ENCODE measurements around the gene ICE1.
"Not testable (repeated sequence)": the region's sequence is repeated elsewhere in the genome, so short reads cannot be mapped to it uniquely, and the experiment has no call there.

ICE1 gene

GRCh38 chr5:5451863-5452262, 29.4 kb downstream of the ICE1 start:
- no peak for FAIRE-seq

- no peak for FAIRE-seq
Observed at GRCh38 chr5:5453131-5453530, 30.7 kb downstream of the ICE1 start.

- no peak for FAIRE-seq
Observed at GRCh38 chr5:5454391-5454790, 31.9 kb downstream of the ICE1 start.

- no peak for FAIRE-seq
Observed at GRCh38 chr5:5456858-5457257, 34.4 kb downstream of the ICE1 start.

- FAIRE-seq: no peak
Observed at GRCh38 chr5:5460311-5460710, 37.8 kb downstream of the ICE1 start.

- no peak for FAIRE-seq
Observed at GRCh38 chr5:5461012-5461411, 38.5 kb downstream of the ICE1 start.

- no peak for FAIRE-seq
Observed at GRCh38 chr5:5464036-5464715, 41.7 kb downstream of the ICE1 start.

- no peak for FAIRE-seq
Observed at GRCh38 chr5:5466227-5466626, 43.8 kb downstream of the ICE1 start.

- no peak for FAIRE-seq
Observed at GRCh38 chr5:5467737-5468136, 45.3 kb downstream of the ICE1 start.

GRCh38 chr5:5470933-5471332, 48.5 kb downstream of the ICE1 start:
- no peak for FAIRE-seq

GRCh38 chr5:5473226-5473625, 50.7 kb downstream of the ICE1 start:
- no peak for FAIRE-seq

- FAIRE-seq: no peak
Observed at GRCh38 chr5:5474961-5475360, 52.5 kb downstream of the ICE1 start.

GRCh38 chr5:5475975-5476374, 53.5 kb downstream of the ICE1 start:
- no peak for FAIRE-seq

- FAIRE-seq: not testable (repeated sequence)
Observed at GRCh38 chr5:5479578-5479977, 57.1 kb downstream of the ICE1 start.

- FAIRE-seq: no peak
Observed at GRCh38 chr5:5480481-5481111, 58.1 kb downstream of the ICE1 start.

- FAIRE-seq: no peak
Observed at GRCh38 chr5:5481206-5481605, 58.7 kb downstream of the ICE1 start.

GRCh38 chr5:5481633-5482032, 59.2 kb downstream of the ICE1 start:
- FAIRE-seq: no peak

- FAIRE-seq: no peak
Observed at GRCh38 chr5:5483350-5483749, 60.9 kb downstream of the ICE1 start.

- FAIRE-seq: no peak
Observed at GRCh38 chr5:5483880-5484598, 61.6 kb downstream of the ICE1 start.

- FAIRE-seq: no peak
Observed at GRCh38 chr5:5486122-5486521, 63.6 kb downstream of the ICE1 start.

GRCh38 chr5:5487585-5488360, 65.3 kb downstream of the ICE1 start:
- no peak for FAIRE-seq

GRCh38 chr5:5490774-5491347, 68.4 kb downstream of the ICE1 start:
- FAIRE-seq: no peak
